HUES6 (cell line): ENCODE results near the gene FADD.

Experiments used
- H3K27ac ChIP-seq: 2 replicates; pipeline ENCODE4 v1.7.0; 2013; ENCODE audit warnings: low read depth, mild to moderate bottlenecking, low read length, inconsistent platforms
- H3K27me3 ChIP-seq: 2 replicates; pipeline ENCODE4 v1.6.1; 2013; ENCODE audit warnings: low read length; ENCODE audit not compliant: control insufficient read depth, insufficient read depth
- H3K36me3 ChIP-seq: 2 replicates; pipeline ENCODE4 v1.6.1; 2013; ENCODE audit warnings: low read length; ENCODE audit not compliant: control insufficient read depth, insufficient read depth
- H3K4me1 ChIP-seq: 2 replicates; pipeline ENCODE4 v1.6.1; 2013; ENCODE audit warnings: low read length; ENCODE audit not compliant: control insufficient read depth, insufficient read depth
- H3K4me3 ChIP-seq: 2 replicates; pipeline ENCODE4 v1.5.1; 2013; ENCODE audit warnings: low read depth, low read length
- H3K9ac ChIP-seq: one replicate; pipeline ENCODE4 v1.6.1; 2013; ENCODE audit warnings: mild to moderate bottlenecking, low read length
- H3K9me3 ChIP-seq: 2 replicates; pipeline ENCODE4 v1.6.1; 2013; ENCODE audit warnings: low read depth, low read length; ENCODE audit not compliant: control insufficient read depth, insufficient read depth

FADD gene

GRCh38 chr11:70167723-70168404 is 35.2 kb upstream of the FADD start:
- Histone ChIP-seq H3K9ac (no peak overlapping the region), H3K27ac (no peak overlapping the region), H3K27me3 (no peaks in the 10 kb centered on the region), H3K9me3 (no peaks in the 10 kb centered on the region), H3K36me3 (no peaks in the 10 kb centered on the region), H3K4me1 (no peaks in the 10 kb centered on the region), H3K4me3 (no peak overlapping the region)

GRCh38 chr11:70168405-70168754 is 34.7 kb upstream of the FADD start:
- H3K27ac ChIP-seq, result no peak overlapping the region
- no peaks in the 10 kb centered on the region for H3K4me1 ChIP-seq
- no peaks in the 10 kb centered on the region for H3K27me3 ChIP-seq
- no peak overlapping the region for H3K4me3 ChIP-seq
- no peaks in the 10 kb centered on the region for H3K9me3 ChIP-seq
- H3K36me3 ChIP-seq, result no peaks in the 10 kb centered on the region
- no peak overlapping the region for H3K9ac ChIP-seq

- Histone ChIP-seq H3K4me3 (no peak overlapping the region), H3K9me3 (no peaks in the 10 kb centered on the region), H3K4me1 (no peaks in the 10 kb centered on the region), H3K27ac (no peak overlapping the region), H3K9ac (no peak overlapping the region), H3K36me3 (no peaks in the 10 kb centered on the region), H3K27me3 (no peaks in the 10 kb centered on the region)
These were observed 34.0 kb upstream of the FADD start for GRCh38 chr11:70169127-70169526.

GRCh38 chr11:70169632-70170031 is 33.5 kb upstream of the FADD start:
- H3K9ac ChIP-seq, result no peak overlapping the region
- H3K4me1 ChIP-seq, result 0 out of 2 replicates have a peak, but pooled peaks cover 1% of the 10 kb centered on the region
- no peak overlapping the region for H3K4me3 ChIP-seq
- no peaks in the 10 kb centered on the region for H3K27me3 ChIP-seq
- H3K27ac ChIP-seq, result no peak overlapping the region
- no peaks in the 10 kb centered on the region for H3K9me3 ChIP-seq
- H3K36me3 ChIP-seq, result no peaks in the 10 kb centered on the region

GRCh38 chr11:70170596-70171210 is 32.4 kb upstream of the FADD start:
- Histone ChIP-seq H3K4me1 (peaks cover 10% of the 10 kb centered on the region; the same call in 1 of the 2 replicates), H3K36me3 (no peaks in the 10 kb centered on the region), H3K9ac (no peak overlapping the region), H3K9me3 (no peaks in the 10 kb centered on the region), H3K27me3 (no peaks in the 10 kb centered on the region), H3K4me3 (no peak overlapping the region), H3K27ac (no peak overlapping the region)

GRCh38 chr11:70173018-70173417 is 30.1 kb upstream of the FADD start:
- no peaks in the 10 kb centered on the region for H3K27me3 ChIP-seq
- no peak overlapping the region for H3K4me3 ChIP-seq
- no peaks in the 10 kb centered on the region for H3K9me3 ChIP-seq
- no peaks in the 10 kb centered on the region for H3K36me3 ChIP-seq
- no peak overlapping the region for H3K27ac ChIP-seq
- no peak overlapping the region for H3K9ac ChIP-seq
- peaks cover 10% of the 10 kb centered on the region; the same call in 1 of the 2 replicates for H3K4me1 ChIP-seq

- no peaks in the 10 kb centered on the region; the same call in 1 of the 2 replicates for H3K27me3 ChIP-seq
- H3K36me3 ChIP-seq, result no peaks in the 10 kb centered on the region
- no peaks in the 10 kb centered on the region for H3K9me3 ChIP-seq
- H3K4me3 ChIP-seq, result no peak overlapping the region
- H3K27ac ChIP-seq, result no peak overlapping the region
- H3K4me1 ChIP-seq, result peaks cover 10% of the 10 kb centered on the region; the same call in 1 of the 2 replicates
- H3K9ac ChIP-seq, result no peak overlapping the region
These were observed 28.4 kb upstream of the FADD start for GRCh38 chr11:70174547-70175235.

GRCh38 chr11:70175236-70175698 is 27.8 kb upstream of the FADD start:
- no peak overlapping the region for H3K4me3 ChIP-seq
- peaks cover 10% of the 10 kb centered on the region; the same call in 1 of the 2 replicates for H3K4me1 ChIP-seq
- no peaks in the 10 kb centered on the region for H3K9me3 ChIP-seq
- no peak overlapping the region for H3K27ac ChIP-seq
- H3K27me3 ChIP-seq, result no peaks in the 10 kb centered on the region; the same call in 1 of the 2 replicates
- H3K9ac ChIP-seq, result no peak overlapping the region
- H3K36me3 ChIP-seq, result no peaks in the 10 kb centered on the region

GRCh38 chr11:70176940-70177689 is 26.0 kb upstream of the FADD start:
- Histone ChIP-seq H3K9me3 (no peaks in the 10 kb centered on the region), H3K4me3 (no peak overlapping the region), H3K9ac (no peak overlapping the region), H3K27me3 (no peaks in the 10 kb centered on the region; the same call in 1 of the 2 replicates), H3K4me1 (peaks cover 10% of the 10 kb centered on the region; the same call in 1 of the 2 replicates), H3K36me3 (no peaks in the 10 kb centered on the region), H3K27ac (no peak overlapping the region)

- H3K27me3 ChIP-seq, result no peaks in the 10 kb centered on the region; the same call in 1 of the 2 replicates
- no peaks in the 10 kb centered on the region for H3K9me3 ChIP-seq
- H3K27ac ChIP-seq, result no peak overlapping the region
- no peak overlapping the region for H3K9ac ChIP-seq
- H3K4me1 ChIP-seq, result no peaks in the 10 kb centered on the region
- H3K4me3 ChIP-seq, result no peak overlapping the region
- no peaks in the 10 kb centered on the region for H3K36me3 ChIP-seq
These were observed 22.2 kb upstream of the FADD start for GRCh38 chr11:70180906-70181305.
